Measurements from ENCODE around the gene MESP1.

MESP1 gene

GRCh38 chr15:89758283-89758682, 7.2 kb upstream of the MESP1 start:
- no peak overlapping the region for H2AFZ ChIP-seq (ENCODE audit: low read depth, low read length)
- H3K79me2 ChIP-seq (ENCODE audit: insufficient read depth, low read length): no peaks in the 10 kb centered on the region
- H3K27me3 ChIP-seq (ENCODE audit: insufficient read depth, low read length, poor library complexity): no peaks in the 10 kb centered on the region
- H3K9ac ChIP-seq (ENCODE audit: low read depth, low read length): no peak overlapping the region
- H3K36me3 ChIP-seq (ENCODE audit: insufficient read depth, low read length): no peaks in the 10 kb centered on the region
- ATAC-seq (ENCODE audit: insufficient read depth, low read depth): no peak
- no peaks in the 10 kb centered on the region for H3K4me1 ChIP-seq (ENCODE audit: insufficient read depth, low read length)
- TF ChIP-seq CTCF (IDR thresholded peaks at IDR 0.05; ENCODE audit: borderline replicate concordance, extremely low read depth, low read length, poor library complexity, severe bottlenecking) (no peak), EZH2 (IDR thresholded peaks at IDR 0.05; ENCODE audit: borderline replicate concordance, low read depth, low read length, severe bottlenecking) (no peak)
- no peak overlapping the region for H3K4me3 ChIP-seq (ENCODE audit: low read depth in 1 of 2, low read length in 2 of 2)
- H3K27ac ChIP-seq (ENCODE audit: low read length): no peak overlapping the region
- H4K20me1 ChIP-seq (ENCODE audit: insufficient read depth, low read length): no peaks in the 10 kb centered on the region
- no peaks in the 10 kb centered on the region for H3K9me3 ChIP-seq (ENCODE audit: insufficient read depth, low read length, severe bottlenecking)
- no peak overlapping the region for H3K4me2 ChIP-seq (ENCODE audit: insufficient read depth, low read length)
- DNase-seq: no peak

- no peak overlapping the region for H3K9ac ChIP-seq (ENCODE audit: low read depth, low read length)
- H3K9me3 ChIP-seq (ENCODE audit: insufficient read depth, low read length, severe bottlenecking): no peaks in the 10 kb centered on the region
- no peaks in the 10 kb centered on the region for H4K20me1 ChIP-seq (ENCODE audit: insufficient read depth, low read length)
- DNase-seq (no peak), ATAC-seq (ENCODE audit: insufficient read depth, low read depth) (no peak)
- H2AFZ ChIP-seq (ENCODE audit: low read depth, low read length): no peak overlapping the region
- no peaks in the 10 kb centered on the region for H3K4me1 ChIP-seq (ENCODE audit: insufficient read depth, low read length)
- no peak overlapping the region for H3K27ac ChIP-seq (ENCODE audit: low read length)
- H3K4me2 ChIP-seq (ENCODE audit: insufficient read depth, low read length): no peak overlapping the region
- no peaks in the 10 kb centered on the region for H3K79me2 ChIP-seq (ENCODE audit: insufficient read depth, low read length)
- H3K36me3 ChIP-seq (ENCODE audit: insufficient read depth, low read length): no peaks in the 10 kb centered on the region
- no peaks in the 10 kb centered on the region for H3K27me3 ChIP-seq (ENCODE audit: insufficient read depth, low read length, poor library complexity)
- TF ChIP-seq EZH2 (IDR thresholded peaks at IDR 0.05; ENCODE audit: borderline replicate concordance, low read depth, low read length, severe bottlenecking) (no peak), CTCF (IDR thresholded peaks at IDR 0.05; ENCODE audit: borderline replicate concordance, extremely low read depth, low read length, poor library complexity, severe bottlenecking) (no peak)
- H3K4me3 ChIP-seq (ENCODE audit: low read depth in 1 of 2, low read length in 2 of 2): no peak overlapping the region
Measured at GRCh38 chr15:89756897-89757296, 5.8 kb upstream of the MESP1 start.

GRCh38 chr15:89755701-89756100, 4.7 kb upstream of the MESP1 start:
- Histone ChIP-seq H2AFZ (ENCODE audit: low read depth, low read length) (no peak overlapping the region), H3K36me3 (ENCODE audit: insufficient read depth, low read length) (no peaks in the 10 kb centered on the region), H3K27me3 (ENCODE audit: insufficient read depth, low read length, poor library complexity) (no peaks in the 10 kb centered on the region), H3K9ac (ENCODE audit: low read depth, low read length) (no peak overlapping the region), H3K4me2 (ENCODE audit: insufficient read depth, low read length) (no peak overlapping the region), H3K4me1 (ENCODE audit: insufficient read depth, low read length) (peaks cover 9% of the 10 kb centered on the region), H4K20me1 (ENCODE audit: insufficient read depth, low read length) (no peaks in the 10 kb centered on the region), H3K9me3 (ENCODE audit: insufficient read depth, low read length, severe bottlenecking) (no peaks in the 10 kb centered on the region), H3K79me2 (ENCODE audit: insufficient read depth, low read length) (no peaks in the 10 kb centered on the region), H3K27ac (ENCODE audit: low read length) (no peak overlapping the region), H3K4me3 (ENCODE audit: low read depth in 1 of 2, low read length in 2 of 2) (no peak overlapping the region)
- no peak for DNase-seq
- no peak for TF ChIP-seq EZH2 (IDR thresholded peaks at IDR 0.05; ENCODE audit: borderline replicate concordance, low read depth, low read length, severe bottlenecking)
- no peak for TF ChIP-seq CTCF (IDR thresholded peaks at IDR 0.05; ENCODE audit: borderline replicate concordance, extremely low read depth, low read length, poor library complexity, severe bottlenecking)
- no peak for ATAC-seq (ENCODE audit: insufficient read depth, low read depth)
